SK-N-SH treated with all-trans-retinoic acid at 6 μM for 48 hours (cell line): ENCODE measurements around the gene TCF12.

Source experiments
- ATAC-seq: fragments of 200-7000 bp; cut with Tn5 transposase; 3 replicates; pipeline ENCODE4 v1.9.1; 2020; ENCODE audit warnings: mild to moderate bottlenecking, moderate library complexity
- BACH2 ChIP-seq: fragments of 250-450 bp; sonication (Bioruptor Pico); IDR thresholded peaks from 2 replicates; pipeline ENCODE4 v1.9.0; 2021; ENCODE audit warnings: mild to moderate bottlenecking, borderline replicate concordance
- CSDC2 ChIP-seq: fragments of 250-450 bp; sonication (Bioruptor Pico); IDR thresholded peaks from 2 replicates; pipeline ENCODE4 v1.5.0; 2020; ENCODE audit warnings: mild to moderate bottlenecking, moderate library complexity
- ESRRG ChIP-seq: fragments of 250-450 bp; sonication (Bioruptor Pico); IDR thresholded peaks from 2 replicates; pipeline ENCODE4 v1.6.1; 2021; ENCODE audit warnings: mild to moderate bottlenecking
- GLIS3 ChIP-seq: fragments of 250-450 bp; sonication (Bioruptor Pico); IDR thresholded peaks from 2 replicates; pipeline ENCODE4 v1.5.0; 2020; ENCODE audit warnings: mild to moderate bottlenecking, moderate library complexity
- ISL1 ChIP-seq: fragments of 250-450 bp; sonication (Bioruptor Pico); IDR thresholded peaks from 2 replicates; pipeline ENCODE4 v2.1.2; 2022; ENCODE audit warnings: mild to moderate bottlenecking, moderate library complexity
- OSR1 ChIP-seq: fragments of 250-450 bp; sonication (Bioruptor Pico); IDR thresholded peaks from 2 replicates; pipeline ENCODE4 v1.8.0; 2022; ENCODE audit warnings: moderate library complexity, mild to moderate bottlenecking, inconsistent platforms
- RARB ChIP-seq: fragments of 250-450 bp; sonication (Bioruptor Pico); IDR thresholded peaks from 2 replicates; pipeline ENCODE4 v1.8.0; 2021; ENCODE audit warnings: mild to moderate bottlenecking, moderate library complexity
- SNAI2 ChIP-seq: fragments of 250-450 bp; sonication (Bioruptor Pico); IDR thresholded peaks from 2 replicates; pipeline ENCODE4 v1.5.0; 2020; ENCODE audit warnings: mild to moderate bottlenecking, moderate library complexity
- TCF4 ChIP-seq: fragments of 250-450 bp; sonication (Bioruptor Pico); IDR thresholded peaks from 2 replicates; pipeline ENCODE4 v1.8.0; 2021; ENCODE audit warnings: mild to moderate bottlenecking, moderate library complexity, borderline replicate concordance
- TOX ChIP-seq: fragments of 250-450 bp; sonication (Bioruptor Pico); IDR thresholded peaks from 2 replicates; pipeline ENCODE4 v1.8.0; 2021; ENCODE audit warnings: mild to moderate bottlenecking, moderate library complexity, borderline replicate concordance
- ZC3H10 ChIP-seq: fragments of 250-450 bp; sonication (Bioruptor Pico); IDR thresholded peaks from 2 replicates; pipeline ENCODE4 v1.5.1; 2021; ENCODE audit warnings: mild to moderate bottlenecking, moderate library complexity
- ZFP3 ChIP-seq: fragments of 250-450 bp; sonication (Bioruptor Pico); IDR thresholded peaks from 2 replicates; pipeline ENCODE4 v1.5.0; 2020; ENCODE audit warnings: mild to moderate bottlenecking, moderate library complexity
- ZNF565 ChIP-seq: fragments of 450-650 bp; formaldehyde crosslinking; conservative IDR thresholded peaks from 2 replicates; pipeline ENCODE4 v1.5.0; 2020; ENCODE audit warnings: low read depth, mild to moderate bottlenecking, moderate library complexity
- ZNF70 ChIP-seq: fragments of 450-650 bp; formaldehyde crosslinking; IDR thresholded peaks from 2 replicates; pipeline ENCODE4 v1.5.0; 2020; ENCODE audit warnings: mild to moderate bottlenecking, moderate library complexity
- ZNF8 ChIP-seq: fragments of 450-650 bp; formaldehyde crosslinking; IDR thresholded peaks from 2 replicates; pipeline ENCODE4 v1.5.0; 2020; ENCODE audit warnings: mild to moderate bottlenecking, moderate library complexity
- TF ChIP-seq, protein P1 (sequence below): fragments of 250-450 bp; sonication (Bioruptor Pico); IDR thresholded peaks from 2 replicates; pipeline ENCODE4 v1.8.0; 2020; ENCODE audit warnings: mild to moderate bottlenecking, moderate library complexity, borderline replicate concordance
- TF ChIP-seq, protein P2 (sequence below): fragments of 250-450 bp; sonication (Bioruptor Pico); IDR thresholded peaks from 2 replicates; pipeline ENCODE4 v1.5.1; 2020; ENCODE audit warnings: low read depth, mild to moderate bottlenecking, moderate library complexity

The TCF12 gene

DNA sequence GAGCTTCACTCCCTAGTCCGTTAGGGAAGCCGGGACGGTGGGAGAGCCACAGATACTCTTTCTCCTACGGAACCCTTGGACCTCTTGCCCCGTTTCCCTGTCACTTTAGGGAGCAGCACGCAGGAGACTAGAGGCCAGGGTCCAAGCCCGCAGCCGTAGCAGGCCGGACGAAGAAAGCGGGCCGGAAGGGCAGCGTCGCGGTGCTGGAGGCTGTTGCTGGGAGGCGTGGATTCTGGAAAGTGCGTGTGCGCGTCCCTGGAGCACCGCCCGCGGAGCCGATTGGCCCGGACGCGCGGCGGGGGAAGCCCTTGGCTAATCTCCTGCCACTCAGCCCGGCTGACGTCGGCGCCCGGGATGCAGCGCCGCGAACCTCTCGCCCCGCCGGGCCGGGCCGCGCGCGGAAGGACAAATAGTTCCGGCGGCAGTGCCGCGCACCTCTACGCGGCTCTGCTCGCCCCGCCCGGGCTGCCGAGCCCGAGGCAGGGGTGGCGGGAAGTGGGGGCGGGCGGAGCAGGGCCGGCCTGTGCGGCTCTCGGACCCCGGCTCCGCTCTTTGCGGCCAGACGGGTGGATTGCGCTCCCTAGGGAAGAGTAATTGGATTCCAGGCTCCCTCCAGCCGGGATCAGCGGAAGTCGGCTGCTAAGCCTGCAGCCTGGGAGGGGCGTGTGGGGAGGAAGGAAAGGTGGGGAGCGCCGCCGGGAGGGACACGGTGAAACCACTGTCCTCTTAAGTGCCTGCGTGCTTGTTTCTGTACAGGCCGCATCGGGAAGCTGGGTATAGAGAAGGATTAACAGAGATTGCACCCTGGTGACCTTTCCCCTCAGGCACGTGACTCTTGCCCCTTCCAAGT, 31.3 kb upstream of the TCF12 start:
- TF ChIP-seq ZNF565 (CRISPR knock-in tag): no peak
- TF ChIP-seq ZFP3 (CRISPR knock-in tag): 0 out of 2 replicates have a peak, but pooled peaks have one; percentile 34
- TF ChIP-seq TCF4 (CRISPR knock-in tag): no peak
- no peak for TF ChIP-seq BACH2
- TF ChIP-seq ZC3H10: no peak
- TF ChIP-seq ESRRG (CRISPR knock-in tag): no peak
- no peak for TF ChIP-seq TOX (CRISPR knock-in tag)
- TF ChIP-seq RARB (CRISPR knock-in tag): no peak
- 0 out of 2 replicates have a peak, but pooled peaks have one; percentile 8 for TF ChIP-seq GLIS3
- TF ChIP-seq SNAI2 (CRISPR knock-in tag): no peak
- no peak; the same call in 1 of the 2 replicates for TF ChIP-seq ISL1 (CRISPR knock-in tag)
- TF ChIP-seq, protein P1, sequence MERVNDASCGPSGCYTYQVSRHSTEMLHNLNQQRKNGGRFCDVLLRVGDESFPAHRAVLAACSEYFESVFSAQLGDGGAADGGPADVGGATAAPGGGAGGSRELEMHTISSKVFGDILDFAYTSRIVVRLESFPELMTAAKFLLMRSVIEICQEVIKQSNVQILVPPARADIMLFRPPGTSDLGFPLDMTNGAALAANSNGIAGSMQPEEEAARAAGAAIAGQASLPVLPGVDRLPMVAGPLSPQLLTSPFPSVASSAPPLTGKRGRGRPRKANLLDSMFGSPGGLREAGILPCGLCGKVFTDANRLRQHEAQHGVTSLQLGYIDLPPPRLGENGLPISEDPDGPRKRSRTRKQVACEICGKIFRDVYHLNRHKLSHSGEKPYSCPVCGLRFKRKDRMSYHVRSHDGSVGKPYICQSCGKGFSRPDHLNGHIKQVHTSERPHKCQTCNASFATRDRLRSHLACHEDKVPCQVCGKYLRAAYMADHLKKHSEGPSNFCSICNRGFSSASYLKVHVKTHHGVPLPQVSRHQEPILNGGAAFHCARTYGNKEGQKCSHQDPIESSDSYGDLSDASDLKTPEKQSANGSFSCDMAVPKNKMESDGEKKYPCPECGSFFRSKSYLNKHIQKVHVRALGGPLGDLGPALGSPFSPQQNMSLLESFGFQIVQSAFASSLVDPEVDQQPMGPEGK: peak; percentile 87
- no peak for TF ChIP-seq OSR1 (CRISPR knock-in tag)
- peak; percentile 61; the same call in 1 of the 2 replicates for TF ChIP-seq ZNF8
- peak; percentile 30; the same call in 1 of the 2 replicates for TF ChIP-seq CSDC2
- peak; percentile 98 for ATAC-seq

DNA sequence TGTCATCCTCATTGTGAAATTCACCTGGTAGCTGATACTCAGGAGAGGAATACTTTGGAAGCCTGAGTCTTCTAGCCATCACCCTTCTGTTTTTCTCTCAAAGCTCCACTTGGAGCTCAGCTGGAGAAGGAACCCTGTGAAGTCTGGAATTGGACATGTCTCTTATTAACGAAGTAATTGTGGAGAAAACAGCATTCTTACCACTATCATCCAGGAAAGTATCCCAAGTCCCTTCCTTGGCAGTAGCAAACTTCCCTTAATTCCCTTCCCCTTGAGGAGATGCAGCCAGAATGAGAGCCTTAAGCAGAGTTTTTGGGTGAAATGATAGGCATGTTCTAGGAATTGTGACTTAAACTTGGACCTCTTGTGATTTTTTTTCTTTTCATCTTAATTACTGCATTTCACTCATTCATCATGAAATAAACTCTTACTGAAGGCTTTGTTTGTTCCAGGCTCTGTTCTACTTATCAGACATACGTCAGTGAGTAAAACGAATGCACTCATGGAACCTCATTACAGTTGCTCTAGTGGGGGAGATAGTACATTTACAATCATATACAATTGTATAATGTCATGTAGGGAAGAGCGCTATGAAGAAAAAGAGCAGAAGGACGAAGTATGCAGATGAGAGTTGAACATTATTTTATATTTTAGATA, 30.5 kb upstream of the TCF12 start:
- ATAC-seq: peak; percentile 6
- no peak for TF ChIP-seq ESRRG (CRISPR knock-in tag)

DNA sequence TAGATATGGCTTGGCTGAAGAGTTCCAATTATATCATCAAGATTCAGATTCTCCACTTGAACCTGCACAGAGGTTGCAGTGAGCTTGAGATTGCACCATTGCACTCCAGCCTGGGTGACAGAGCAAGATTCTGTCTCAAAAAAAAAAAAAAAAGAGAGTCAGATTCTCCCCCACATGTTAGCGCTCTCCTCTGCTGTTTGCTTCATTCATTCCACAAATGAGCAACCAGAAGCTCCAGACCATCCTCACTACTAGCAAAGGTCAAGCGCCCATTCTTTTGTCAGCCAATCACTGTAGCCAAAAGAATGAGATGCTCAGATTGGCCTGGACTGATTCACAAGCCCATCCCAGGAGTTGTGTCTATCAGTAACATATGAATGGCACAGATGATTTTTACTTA, 28.4 kb upstream of the TCF12 start:
- ATAC-seq: no peak
- TF ChIP-seq ISL1 (CRISPR knock-in tag): no peak
- no peak for TF ChIP-seq ZNF565 (CRISPR knock-in tag)

DNA sequence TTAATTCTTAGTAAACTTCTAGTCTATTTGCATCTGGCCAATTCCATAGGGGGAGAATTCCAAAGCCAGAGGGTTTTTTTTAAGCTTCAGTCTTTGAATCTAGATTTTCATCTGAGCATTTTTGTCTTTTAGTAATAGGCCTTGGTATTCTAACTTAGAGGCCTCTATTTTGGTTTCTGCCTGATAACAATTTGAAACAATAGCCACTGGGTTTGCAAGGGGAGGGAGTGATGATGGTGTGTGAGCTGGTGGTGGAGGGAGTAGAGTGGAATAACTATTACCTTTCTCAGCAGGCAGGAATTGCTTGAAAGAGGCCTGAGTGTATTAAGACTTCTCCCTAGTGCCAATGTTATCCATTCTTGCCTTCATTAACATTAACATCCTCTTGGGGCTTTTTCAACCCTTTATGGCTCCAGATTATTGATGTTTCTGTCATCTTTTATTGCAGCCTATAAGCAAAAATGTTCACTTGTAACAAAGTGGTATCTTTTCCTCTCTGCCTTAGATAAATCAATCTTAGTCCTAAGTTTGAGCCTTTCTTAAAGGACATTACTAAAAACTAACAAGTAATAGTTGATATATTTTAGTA, 26.5 kb upstream of the TCF12 start:
- no peak for ATAC-seq
- TF ChIP-seq, protein P2, sequence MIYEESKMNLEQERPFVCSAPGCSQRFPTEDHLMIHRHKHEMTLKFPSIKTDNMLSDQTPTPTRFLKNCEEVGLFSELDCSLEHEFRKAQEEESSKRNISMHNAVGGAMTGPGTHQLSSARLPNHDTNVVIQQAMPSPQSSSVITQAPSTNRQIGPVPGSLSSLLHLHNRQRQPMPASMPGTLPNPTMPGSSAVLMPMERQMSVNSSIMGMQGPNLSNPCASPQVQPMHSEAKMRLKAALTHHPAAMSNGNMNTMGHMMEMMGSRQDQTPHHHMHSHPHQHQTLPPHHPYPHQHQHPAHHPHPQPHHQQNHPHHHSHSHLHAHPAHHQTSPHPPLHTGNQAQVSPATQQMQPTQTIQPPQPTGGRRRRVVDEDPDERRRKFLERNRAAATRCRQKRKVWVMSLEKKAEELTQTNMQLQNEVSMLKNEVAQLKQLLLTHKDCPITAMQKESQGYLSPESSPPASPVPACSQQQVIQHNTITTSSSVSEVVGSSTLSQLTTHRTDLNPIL: no peak
- TF ChIP-seq OSR1 (CRISPR knock-in tag) (no peak), ESRRG (CRISPR knock-in tag) (no peak), ISL1 (CRISPR knock-in tag) (no peak), BACH2 (no peak), ZNF565 (CRISPR knock-in tag) (no peak), GLIS3 (no peak), ZNF70 (CRISPR knock-in tag) (no peak)

DNA sequence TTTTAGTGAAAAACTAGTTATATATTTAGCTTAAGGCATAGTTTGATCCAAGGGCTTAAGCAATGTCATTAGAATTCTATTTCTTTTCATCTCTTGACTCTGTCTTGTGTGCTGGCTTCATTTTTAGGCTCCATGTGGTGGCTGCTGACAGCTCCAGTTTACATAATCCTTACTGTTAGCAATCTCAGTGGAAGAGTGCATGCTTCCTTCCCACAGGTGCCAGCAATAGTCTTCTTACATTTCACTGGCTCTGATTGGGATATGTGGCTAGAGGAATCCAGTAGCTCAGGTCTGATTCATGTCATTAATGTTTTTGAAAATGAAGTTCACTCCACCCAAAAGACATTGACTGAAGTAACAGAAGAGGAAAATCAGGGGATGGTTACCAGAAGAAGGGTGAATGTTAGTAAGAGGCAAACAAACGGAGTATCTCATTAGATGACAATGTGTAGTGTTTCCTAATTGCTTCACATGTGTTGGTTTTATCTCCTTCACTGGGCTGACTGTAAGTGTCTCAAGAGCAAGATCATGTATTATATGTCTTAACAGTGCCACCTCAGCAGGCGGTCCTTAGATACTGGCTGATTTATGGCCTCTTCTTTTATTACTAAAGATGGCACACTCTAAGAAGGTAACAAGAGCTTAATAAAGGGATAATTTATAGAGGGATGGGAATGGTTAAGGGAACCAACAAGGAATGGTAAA, 25.6 kb upstream of the TCF12 start:
- TF ChIP-seq OSR1 (CRISPR knock-in tag) (no peak), RARB (CRISPR knock-in tag) (no peak)
- ATAC-seq: no peak

DNA sequence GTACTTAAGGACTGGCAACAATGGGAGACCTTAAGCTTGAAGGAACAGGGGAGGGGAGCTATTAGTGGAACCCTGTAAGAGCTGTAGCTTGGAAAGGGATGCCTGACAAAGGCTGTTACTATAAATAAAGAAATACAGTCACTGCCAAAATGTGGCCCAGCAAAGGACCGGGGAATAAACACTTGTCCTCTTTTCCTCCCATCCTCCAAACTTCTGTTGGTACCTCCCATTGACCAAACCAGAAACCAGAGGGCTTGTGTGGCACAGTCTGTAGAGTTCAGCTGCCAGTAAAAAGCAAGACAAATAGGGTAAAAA, 25.1 kb upstream of the TCF12 start:
- no peak for ATAC-seq
- TF ChIP-seq, protein P1: no peak
- TF ChIP-seq TCF4 (CRISPR knock-in tag) (no peak), CSDC2 (no peak), GLIS3 (no peak), BACH2 (no peak), ZNF565 (CRISPR knock-in tag) (no peak)
- TF ChIP-seq, protein P2: no peak
